Hepatocyte (in vitro differentiated cells): ENCODE measurements around the gene JMJD1C. TPM values are rescaled to one million over a fixed set of nuclear protein-coding genes. Genes with fewer than 3 reads are reported as not detected.

ENCODE experiments used
- DNase-seq: peaks from one replicate; pipeline ENCODE4 v3.0.0-alpha.2; 2016; ENCODE audit warnings: low spot score
- H2AFZ ChIP-seq: fragments of 200-600 bp; sonication (generic); 2 replicates; pipeline ENCODE4 v1.6.0; 2016; ENCODE audit warnings: antibody characterized with exemption, mild to moderate bottlenecking
- H3K27ac ChIP-seq: fragments of 200-600 bp; sonication (generic); 2 replicates; pipeline ENCODE4 v1.5.1; 2016; ENCODE audit warnings: mild to moderate bottlenecking
- H3K27me3 ChIP-seq: fragments of 200-600 bp; sonication (generic); 2 replicates; pipeline ENCODE4 v1.6.1; 2016
- H3K36me3 ChIP-seq: fragments of 200-600 bp; sonication (generic); replicated peaks from 2 replicates; pipeline ENCODE4 v1.5.1; 2016; ENCODE audit warnings: low read depth; ENCODE audit not compliant: insufficient read depth
- H3K4me1 ChIP-seq: fragments of 200-600 bp; sonication (generic); 2 replicates; pipeline ENCODE4 v1.5.1; 2016; ENCODE audit warnings: mild to moderate bottlenecking, moderate library complexity; ENCODE audit not compliant: insufficient read depth
- H3K4me2 ChIP-seq: fragments of 200-600 bp; sonication (generic); 2 replicates; pipeline ENCODE4 v1.6.0; 2016
- H3K4me3 ChIP-seq: fragments of 200-600 bp; sonication (generic); 2 replicates; pipeline ENCODE4 v1.5.1; 2016; ENCODE audit warnings: mild to moderate bottlenecking
- H3K79me2 ChIP-seq: fragments of 200-600 bp; sonication (generic); 2 replicates; pipeline ENCODE4 v1.6.0; 2017; ENCODE audit warnings: mild to moderate bottlenecking
- H3K9me2 ChIP-seq: fragments of 200-600 bp; sonication (generic); replicated peaks from 2 replicates; pipeline ENCODE4 v1.6.0; 2017; ENCODE audit warnings: mild to moderate bottlenecking; ENCODE audit not compliant: insufficient read depth
- H3K9me3 ChIP-seq: fragments of 200-600 bp; sonication (generic); 2 replicates; pipeline ENCODE4 v1.5.1; 2016; ENCODE audit warnings: low read depth, mild to moderate bottlenecking
- H4K20me1 ChIP-seq: fragments of 200-600 bp; sonication (generic); 2 replicates; pipeline ENCODE4 v1.6.0; 2016; ENCODE audit warnings: mild to moderate bottlenecking; ENCODE audit not compliant: insufficient read depth, poor library complexity, severe bottlenecking
- CTCF ChIP-seq: fragments of 200-600 bp; sonication (generic); IDR thresholded peaks from 2 replicates; pipeline ENCODE4 v1.5.1; 2016; ENCODE audit warnings: antibody characterized with exemption, mild to moderate bottlenecking; ENCODE audit not compliant: poor library complexity
- EZH2 ChIP-seq: fragments of 200-600 bp; sonication (generic); IDR thresholded peaks from 2 replicates; pipeline ENCODE4 v1.6.1; 2016; ENCODE audit warnings: antibody characterized with exemption, mild to moderate bottlenecking, borderline replicate concordance
- EZH2phosphoT487 ChIP-seq: fragments of 200-600 bp; sonication (generic); IDR thresholded peaks from one replicate; pipeline ENCODE4 v1.6.1; 2018; ENCODE audit warnings: antibody characterized with exemption, mild to moderate bottlenecking, low read depth, moderate library complexity; ENCODE audit not compliant: unreplicated experiment, severe bottlenecking
- WGBS: methylation state at CpG from one replicate; pipeline ENCODE4 v1.1.6; 2016; ENCODE audit warnings: low lambda C conversion rate; ENCODE audit errors: missing lambda C conversion rate; 5-methylcytosine and 5-hydroxymethylcytosine counted together
- polyA plus RNA-seq: library from polyadenylated mRNA; unstranded; fragments of >200 nt; fragmentation: Nextera tagmentation; extraction: Ambion mirVana; gene quantifications from 2 replicates; pipeline ENCODE4 v1.2.1, GENCODE V29; 2016
- total RNA-seq: library from RNA; depleted of rRNA; stranded (reverse); fragments of >200 nt; gene quantifications from 2 replicates; pipeline ENCODE4 v1.2.3, GENCODE V29; 2014

JMJD1C gene
- total and polyA plus RNA-seq, 2 experiments from 2014 or later, result 43.2 to 177 TPM

DNA sequence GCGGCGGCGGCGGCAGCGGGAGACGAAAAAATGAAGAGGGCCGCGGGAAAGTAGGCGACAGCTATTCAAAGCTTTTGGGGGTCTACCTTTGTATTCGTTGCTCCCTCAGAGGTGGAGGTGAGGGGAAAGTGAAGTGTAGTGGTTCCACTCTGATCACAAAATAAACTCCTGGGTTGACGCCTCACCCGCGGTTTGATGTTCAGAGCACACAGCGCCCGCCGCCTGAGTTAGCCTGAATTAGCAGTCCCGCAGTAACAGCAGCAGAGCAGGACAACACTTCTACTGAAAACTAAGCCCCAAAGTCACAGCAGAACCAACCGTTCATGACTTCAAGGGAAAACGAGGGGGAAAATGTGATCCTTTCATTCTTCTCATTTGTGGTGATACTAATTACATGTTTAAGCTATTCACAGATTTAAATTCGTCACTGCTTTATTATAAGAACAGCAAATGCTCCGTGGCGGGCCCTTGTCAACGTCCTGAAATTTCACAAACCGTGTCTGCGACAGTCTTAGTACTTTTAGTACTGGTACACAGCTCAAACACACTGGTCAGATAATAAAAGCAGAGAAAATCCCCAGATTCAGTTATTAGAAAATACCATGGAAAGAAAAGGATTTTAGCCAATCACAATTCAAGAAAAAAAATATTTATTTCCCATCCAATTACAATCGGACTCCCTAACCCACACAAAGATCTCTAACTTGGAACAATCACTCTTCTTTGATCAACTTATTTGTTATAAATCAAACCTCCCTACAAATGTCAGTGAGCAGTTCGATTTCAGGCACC is 563 bp upstream of the JMJD1C start:
- TF ChIP-seq EZH2 (no peak), EZH2phosphoT487 (no peak), CTCF (no peak)
- peak overlapping the region; percentile 82 for H3K4me2 ChIP-seq
- DNase-seq, result peak; percentile 69
- H3K79me2 ChIP-seq, result peaks cover 82% of the 10 kb centered on the region
- H3K9me3 ChIP-seq, result no peaks in the 10 kb centered on the region
- no peaks in the 10 kb centered on the region for H3K4me1 ChIP-seq
- peaks cover 24% of the 10 kb centered on the region for H4K20me1 ChIP-seq
- H3K27ac ChIP-seq, result peak overlapping the region; percentile 97
- no peaks in the 10 kb centered on the region for H3K9me2 ChIP-seq
- peak overlapping the region; percentile 68 for H2AFZ ChIP-seq
- no peaks in the 10 kb centered on the region for H3K27me3 ChIP-seq
- peak overlapping the region; percentile 82 for H3K4me3 ChIP-seq
- H3K36me3 ChIP-seq, result no peaks in the 10 kb centered on the region
- 5% methylated on average over 27 of the region's 27 CpGs for WGBS

GRCh38 chr10:63464402-63465292 is 1.1 kb downstream of the JMJD1C start:
- Histone ChIP-seq H3K4me3 (peak overlapping the region; percentile 82), H3K4me1 (no peaks in the 10 kb centered on the region), H3K79me2 (peaks cover 82% of the 10 kb centered on the region), H2AFZ (peak overlapping the region; percentile 68), H4K20me1 (peaks cover 28% of the 10 kb centered on the region), H3K4me2 (peak overlapping the region; percentile 82), H3K36me3 (no peaks in the 10 kb centered on the region), H3K27ac (peak overlapping the region; percentile 97), H3K27me3 (no peaks in the 10 kb centered on the region), H3K9me2 (no peaks in the 10 kb centered on the region), H3K9me3 (no peaks in the 10 kb centered on the region)
- no peak for TF ChIP-seq EZH2
- no peak for TF ChIP-seq CTCF
- no peak for TF ChIP-seq EZH2phosphoT487
- WGBS, result 5% methylated on average over 35 of the region's 35 CpGs
- DNase-seq, result peak; percentile 11

DNA sequence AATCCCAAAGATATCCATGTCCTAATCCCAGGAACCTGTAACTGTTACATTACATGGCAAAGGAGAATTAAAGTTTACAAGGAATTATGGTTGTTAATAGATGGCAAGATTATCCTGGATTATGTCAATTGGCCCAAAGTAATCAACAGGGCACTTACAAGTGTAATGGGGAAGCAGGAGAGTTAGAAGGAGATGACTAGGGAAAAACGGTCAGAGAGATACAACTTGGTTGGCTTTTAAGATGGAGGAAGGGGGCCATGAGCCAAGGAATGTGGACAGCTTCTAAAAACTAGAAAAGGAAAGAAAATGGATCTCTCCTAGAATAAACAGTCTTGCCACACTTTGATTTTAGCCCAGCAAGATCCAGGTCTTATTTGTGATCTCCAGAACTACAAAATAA is 3.3 kb downstream of the JMJD1C start:
- peaks cover 82% of the 10 kb centered on the region for H3K79me2 ChIP-seq
- no peak overlapping the region for H3K27ac ChIP-seq
- no peaks in the 10 kb centered on the region for H3K4me1 ChIP-seq
- H3K36me3 ChIP-seq, result no peaks in the 10 kb centered on the region
- 82% methylated on average over 1 of the region's 1 CpG for WGBS
- H3K4me2 ChIP-seq, result no peak overlapping the region
- DNase-seq, result no peak
- H3K27me3 ChIP-seq, result no peaks in the 10 kb centered on the region
- peaks cover 43% of the 10 kb centered on the region for H4K20me1 ChIP-seq
- no peaks in the 10 kb centered on the region for H3K9me2 ChIP-seq
- no peak overlapping the region for H3K4me3 ChIP-seq
- no peak for TF ChIP-seq CTCF
- H2AFZ ChIP-seq, result no peak overlapping the region
- H3K9me3 ChIP-seq, result no peaks in the 10 kb centered on the region
